ENCODE results near the gene ARSK.

ARSK gene

DNA sequence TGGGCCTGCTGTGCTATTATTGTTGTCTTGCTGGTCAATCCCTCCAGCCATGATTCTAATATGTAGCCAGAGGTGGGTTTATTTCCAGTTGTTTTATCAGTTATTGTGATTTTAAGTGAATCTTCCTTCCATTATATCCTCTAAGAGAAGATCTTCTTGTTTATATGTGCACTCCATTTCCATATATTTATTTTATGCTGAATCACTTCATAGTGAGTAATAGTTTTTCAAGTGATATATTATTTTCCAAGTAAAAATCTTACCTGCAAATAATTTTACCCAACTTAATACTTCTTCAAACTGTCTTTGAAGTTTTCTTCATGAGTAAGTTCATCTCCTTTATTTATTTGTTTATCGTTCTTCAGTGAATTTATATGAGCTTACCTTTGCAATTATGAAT lies 51.5 kb downstream of the ARSK start:
- TF ChIP-seq, protein P1, sequence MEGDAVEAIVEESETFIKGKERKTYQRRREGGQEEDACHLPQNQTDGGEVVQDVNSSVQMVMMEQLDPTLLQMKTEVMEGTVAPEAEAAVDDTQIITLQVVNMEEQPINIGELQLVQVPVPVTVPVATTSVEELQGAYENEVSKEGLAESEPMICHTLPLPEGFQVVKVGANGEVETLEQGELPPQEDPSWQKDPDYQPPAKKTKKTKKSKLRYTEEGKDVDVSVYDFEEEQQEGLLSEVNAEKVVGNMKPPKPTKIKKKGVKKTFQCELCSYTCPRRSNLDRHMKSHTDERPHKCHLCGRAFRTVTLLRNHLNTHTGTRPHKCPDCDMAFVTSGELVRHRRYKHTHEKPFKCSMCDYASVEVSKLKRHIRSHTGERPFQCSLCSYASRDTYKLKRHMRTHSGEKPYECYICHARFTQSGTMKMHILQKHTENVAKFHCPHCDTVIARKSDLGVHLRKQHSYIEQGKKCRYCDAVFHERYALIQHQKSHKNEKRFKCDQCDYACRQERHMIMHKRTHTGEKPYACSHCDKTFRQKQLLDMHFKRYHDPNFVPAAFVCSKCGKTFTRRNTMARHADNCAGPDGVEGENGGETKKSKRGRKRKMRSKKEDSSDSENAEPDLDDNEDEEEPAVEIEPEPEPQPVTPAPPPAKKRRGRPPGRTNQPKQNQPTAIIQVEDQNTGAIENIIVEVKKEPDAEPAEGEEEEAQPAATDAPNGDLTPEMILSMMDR (IDR thresholded peaks at IDR 0.05; ENCODE audit: borderline replicate concordance, insufficient read depth, low read depth, low read length) = no peak
- no peak overlapping the region for H3K4me3 ChIP-seq (ENCODE audit: low read depth, low read length)

DNA sequence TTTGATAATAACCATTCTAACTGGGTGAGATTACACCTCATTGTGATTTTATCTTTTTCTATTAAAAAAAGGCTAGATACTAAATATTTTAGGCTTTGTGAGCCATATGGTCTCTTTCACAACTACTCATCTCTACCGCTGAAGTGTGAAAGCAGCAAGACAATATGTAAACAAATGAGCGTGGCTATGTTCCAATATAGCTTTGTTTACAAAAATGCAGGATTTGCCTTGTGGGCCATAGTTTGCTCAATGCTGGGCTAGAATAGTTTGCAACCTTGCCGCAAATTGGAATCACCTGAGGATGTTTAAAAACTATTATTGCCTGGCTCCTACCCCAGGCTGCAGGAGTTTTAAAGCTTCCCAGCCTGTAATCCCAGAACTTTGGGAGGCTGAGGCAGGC lies 54.8 kb downstream of the ARSK start:
- TF ChIP-seq, protein P1 (IDR thresholded peaks at IDR 0.05; ENCODE audit: borderline replicate concordance, insufficient read depth, low read depth, low read length) = no peak
- no peak overlapping the region for H3K4me3 ChIP-seq (ENCODE audit: low read depth, low read length)

DNA sequence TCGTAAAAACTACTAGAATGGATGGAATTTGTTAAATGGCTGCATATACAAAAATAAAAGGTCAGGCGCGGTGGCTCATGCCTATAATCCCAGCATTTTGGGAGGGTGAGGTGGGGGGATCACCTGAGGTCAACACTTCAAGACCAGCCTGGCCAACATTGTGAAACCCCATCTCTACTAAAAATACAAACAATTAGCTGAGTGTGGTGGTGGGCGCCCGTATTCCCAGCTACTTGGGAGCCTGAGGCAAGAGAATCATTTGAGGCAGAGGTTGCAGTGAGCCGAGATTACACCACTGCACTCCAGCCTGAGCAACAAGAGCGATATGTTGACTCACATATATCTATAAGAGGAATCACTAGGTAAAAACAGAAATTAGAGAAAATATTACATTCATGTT lies 55.6 kb downstream of the ARSK start:
- H3K4me3 ChIP-seq (ENCODE audit: low read depth, low read length) = no peak overlapping the region
- TF ChIP-seq, protein P1 (IDR thresholded peaks at IDR 0.05; ENCODE audit: borderline replicate concordance, insufficient read depth, low read depth, low read length) = no peak

DNA sequence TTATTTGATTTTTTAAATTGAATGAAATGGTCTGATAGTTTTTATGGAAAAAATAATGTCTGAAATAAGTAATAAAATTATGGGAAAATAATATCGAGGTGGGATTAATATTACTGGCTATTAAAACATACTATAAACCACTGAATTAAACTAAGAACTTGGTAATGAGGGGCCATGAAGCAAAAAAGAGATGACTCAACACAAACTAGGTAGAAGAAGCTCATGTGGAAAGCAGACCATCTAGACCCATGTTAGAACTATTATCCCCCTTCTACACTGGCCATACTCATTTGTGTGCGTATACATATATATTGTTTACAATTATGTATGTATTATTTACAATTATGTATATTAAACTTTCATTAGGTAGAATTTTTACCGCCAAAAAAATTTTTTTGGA lies 56.5 kb downstream of the ARSK start:
- TF ChIP-seq, protein P1 (IDR thresholded peaks at IDR 0.05; ENCODE audit: borderline replicate concordance, insufficient read depth, low read depth, low read length) = no peak
- H3K4me3 ChIP-seq (ENCODE audit: low read depth, low read length) = no peak overlapping the region

DNA sequence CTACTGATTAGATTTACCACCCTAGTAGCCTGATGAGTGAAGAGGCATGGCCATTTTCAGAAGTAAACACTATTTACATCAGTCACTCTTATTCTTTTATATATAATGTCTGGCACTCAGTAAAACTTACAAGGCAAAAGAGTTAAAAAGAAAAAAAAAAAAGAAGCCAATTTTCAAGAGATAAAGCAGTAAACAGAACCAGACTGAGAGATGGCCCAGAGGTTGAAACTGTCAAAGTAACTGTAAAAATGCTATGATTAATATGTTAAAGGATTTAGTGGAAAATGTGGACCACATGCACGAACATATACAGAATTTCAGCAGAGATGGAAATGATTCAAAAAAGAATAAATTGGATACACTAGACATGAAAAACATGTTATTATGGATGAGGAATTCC lies 58.6 kb downstream of the ARSK start:
- H3K4me3 ChIP-seq (ENCODE audit: low read depth, low read length) = no peak overlapping the region
- TF ChIP-seq, protein P1 (IDR thresholded peaks at IDR 0.05; ENCODE audit: borderline replicate concordance, insufficient read depth, low read depth, low read length) = no peak

DNA sequence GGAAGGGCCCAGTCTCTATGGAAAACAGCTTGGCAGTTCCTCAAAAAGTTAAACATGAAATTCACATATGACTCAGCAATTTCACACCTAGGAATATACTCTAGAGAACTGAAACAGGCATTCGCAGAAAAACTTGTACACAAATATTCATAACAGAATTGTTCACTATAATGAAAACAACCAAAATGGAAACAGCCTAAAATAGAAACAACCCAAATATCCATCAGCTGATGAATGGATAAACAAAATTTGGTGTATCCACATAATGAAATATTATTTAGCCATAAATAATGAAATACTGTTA lies 60.2 kb downstream of the ARSK start:
- TF ChIP-seq, protein P1 (IDR thresholded peaks at IDR 0.05; ENCODE audit: borderline replicate concordance, insufficient read depth, low read depth, low read length) = no peak

DNA sequence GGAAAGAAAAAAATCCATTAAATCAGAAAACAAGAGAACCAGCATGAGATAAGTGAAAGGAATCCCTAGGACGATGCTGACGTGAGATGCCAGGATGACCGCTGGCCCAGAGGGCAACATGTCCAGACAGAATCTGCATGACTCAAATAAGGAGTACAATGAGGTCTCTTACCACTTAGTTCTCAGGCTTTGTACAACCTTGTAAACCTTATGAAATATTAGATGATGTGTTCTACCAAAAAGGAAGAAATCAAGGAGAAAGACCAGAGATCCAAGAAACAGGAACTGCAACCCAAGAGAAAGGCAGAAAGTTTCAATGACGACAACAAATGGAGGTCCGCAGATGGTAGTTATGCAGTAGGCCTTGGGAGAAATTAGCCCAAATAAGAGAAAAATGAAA lies 62.2 kb downstream of the ARSK start:
- TF ChIP-seq, protein P1 (IDR thresholded peaks at IDR 0.05; ENCODE audit: borderline replicate concordance, insufficient read depth, low read depth, low read length) = no peak
- no peak overlapping the region for H3K4me3 ChIP-seq (ENCODE audit: low read depth, low read length)

More for the DNA sequence above, 60.2 kb downstream of the ARSK start:
- no peak overlapping the region for H3K4me3 ChIP-seq (ENCODE audit: low read depth, low read length)
